Medulla oblongata (tissue), 1 donor: ENCODE measurements around the gene PLCG1.

Experiments
- DNase-seq: peaks from one replicate; pipeline ENCODE4 v3.0.0-alpha.2; 2015; ENCODE audit errors: extremely low spot score

The PLCG1 gene

DNA sequence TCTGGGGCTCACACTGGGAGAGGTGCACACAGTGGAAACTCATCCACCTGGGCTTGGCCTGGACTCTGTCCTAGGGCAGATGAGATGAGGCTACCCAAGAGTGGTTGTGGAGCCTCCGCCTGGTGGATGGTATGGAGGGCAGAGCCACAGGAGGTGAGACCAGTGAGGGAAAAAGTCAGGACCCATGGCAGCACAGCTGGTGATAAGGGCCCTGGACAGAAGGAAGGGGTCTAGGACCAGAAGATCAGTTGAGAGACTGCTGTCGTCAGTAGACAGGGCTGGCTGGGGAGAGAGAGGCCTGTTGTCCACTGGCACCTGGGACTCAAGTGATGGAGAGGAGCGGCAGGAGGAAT, 29.8 kb downstream of the PLCG1 start:
- DNase-seq = no peak

DNA sequence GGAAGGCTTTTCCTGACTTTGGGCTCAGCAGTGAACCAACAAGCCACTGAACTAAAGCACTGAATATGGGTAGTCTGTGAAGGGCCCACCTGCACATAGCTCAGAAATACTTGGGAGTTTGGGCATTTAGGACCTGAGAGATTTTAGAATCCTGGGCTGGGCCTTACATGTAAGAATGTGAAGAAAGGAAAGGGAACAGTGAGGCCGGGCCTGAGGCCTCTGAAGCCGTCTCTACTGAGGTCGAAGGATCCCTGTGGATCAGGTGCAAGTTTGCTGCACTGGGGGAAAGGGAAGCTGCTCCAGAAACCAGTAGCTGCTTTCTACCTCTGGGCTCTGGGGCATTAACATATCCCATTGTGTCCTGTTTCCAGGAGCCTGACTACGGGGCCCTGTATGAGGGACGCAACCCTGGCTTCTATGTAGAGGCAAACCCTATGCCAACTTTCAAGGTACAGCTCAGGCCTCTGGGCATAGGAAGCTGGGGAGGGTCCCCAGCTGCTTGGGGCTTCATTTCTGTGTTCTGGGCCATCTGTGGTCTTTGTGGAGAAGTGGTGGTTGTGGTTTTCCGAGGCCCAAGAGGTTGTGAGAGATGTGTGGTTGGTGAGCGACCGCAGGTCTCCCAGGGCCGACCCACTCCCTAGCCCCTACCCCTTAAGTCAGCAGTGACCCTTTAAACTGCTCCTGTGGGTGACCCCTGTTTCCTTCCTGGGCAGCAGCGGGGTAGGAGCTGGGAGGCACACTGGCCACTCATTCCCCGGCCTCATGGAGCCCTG, 30.3 kb downstream of the PLCG1 start:
- no peak for DNase-seq

DNA sequence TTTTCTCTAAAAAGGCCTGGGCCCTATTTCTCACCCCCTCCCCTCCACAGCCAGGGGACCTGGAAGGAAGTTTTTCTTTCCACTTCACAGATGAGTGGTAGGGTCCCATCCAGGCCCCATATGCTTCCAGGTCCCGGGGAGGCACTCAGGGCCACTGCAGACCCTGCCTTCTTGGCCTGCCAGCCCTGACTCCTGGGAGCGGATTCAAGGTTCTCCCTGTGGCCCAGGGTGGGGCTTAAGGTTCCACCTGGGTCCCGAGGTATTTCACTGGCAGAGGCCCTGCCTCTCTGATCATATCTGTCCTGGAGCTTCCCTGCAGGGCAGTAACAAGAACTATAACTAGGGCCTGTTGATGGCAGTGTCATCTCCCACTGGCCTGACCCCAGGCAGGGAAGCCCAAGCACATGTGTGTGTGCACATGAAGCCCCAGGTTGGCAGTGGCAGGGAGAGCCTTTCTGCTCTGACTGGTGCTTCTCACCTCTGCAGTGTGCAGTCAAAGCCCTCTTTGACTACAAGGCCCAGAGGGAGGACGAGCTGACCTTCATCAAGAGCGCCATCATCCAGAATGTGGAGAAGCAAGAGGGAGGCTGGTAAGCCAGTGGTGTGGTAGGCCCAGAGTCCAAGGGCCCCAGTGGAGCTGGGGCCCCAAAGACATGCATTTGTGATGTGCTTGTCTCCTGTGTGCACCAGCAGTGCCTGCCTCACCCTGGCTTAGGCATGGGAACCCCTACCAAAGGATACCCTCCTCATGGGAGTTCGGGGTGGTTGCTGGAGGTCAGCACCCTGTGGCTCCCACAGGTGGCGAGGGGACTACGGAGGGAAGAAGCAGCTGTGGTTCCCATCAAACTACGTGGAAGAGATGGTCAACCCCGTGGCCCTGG, 31.2 kb downstream of the PLCG1 start:
- DNase-seq = no peak

DNA sequence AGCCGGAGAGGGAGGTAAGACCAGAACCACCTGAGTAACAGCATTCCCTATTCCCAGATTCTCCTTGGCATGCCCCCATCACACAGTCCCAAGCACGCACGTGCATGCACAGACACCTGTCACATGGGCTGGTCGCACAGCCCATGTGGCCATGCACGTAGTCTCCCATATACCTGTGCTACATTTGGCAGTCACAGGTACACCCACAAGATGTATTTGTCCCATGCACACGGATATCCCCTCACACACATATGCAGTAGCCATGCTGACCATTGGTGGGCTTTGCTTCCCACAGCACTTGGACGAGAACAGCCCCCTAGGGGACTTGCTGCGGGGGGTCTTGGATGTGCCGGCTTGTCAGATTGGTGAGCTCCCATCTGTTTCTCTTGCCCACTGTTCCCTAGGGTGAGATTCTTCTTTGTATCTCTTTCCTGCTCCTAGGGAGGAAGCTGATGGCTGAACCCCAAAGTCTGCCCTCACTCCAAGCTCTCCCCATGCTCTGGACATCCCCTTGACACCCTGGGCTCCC, 31.9 kb downstream of the PLCG1 start:
- no peak for DNase-seq

DNA sequence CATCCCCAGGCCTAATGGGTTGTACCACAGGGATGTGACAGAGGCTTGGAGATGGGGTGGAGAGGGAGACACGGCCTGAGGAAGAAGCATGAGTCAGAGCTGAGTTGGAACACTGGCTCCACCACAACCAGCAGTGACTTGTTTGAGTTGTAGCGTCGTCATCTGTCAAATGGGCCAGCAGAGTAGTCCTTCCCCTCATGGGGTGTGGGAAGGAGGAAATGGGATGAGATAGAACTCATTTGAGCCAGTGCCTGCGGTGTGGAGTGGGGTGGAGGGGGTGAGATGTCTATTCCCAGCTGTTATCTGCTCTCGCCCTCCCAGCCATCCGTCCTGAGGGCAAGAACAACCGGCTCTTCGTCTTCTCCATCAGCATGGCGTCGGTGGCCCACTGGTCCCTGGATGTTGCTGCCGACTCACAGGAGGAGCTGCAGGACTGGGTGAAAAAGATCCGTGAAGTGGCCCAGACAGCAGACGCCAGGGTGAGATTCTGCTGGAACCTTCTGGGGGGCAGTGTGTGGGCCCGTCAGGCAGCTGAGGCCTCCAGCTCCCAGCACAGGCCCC, 32.5 kb downstream of the PLCG1 start:
- DNase-seq = no peak

DNA sequence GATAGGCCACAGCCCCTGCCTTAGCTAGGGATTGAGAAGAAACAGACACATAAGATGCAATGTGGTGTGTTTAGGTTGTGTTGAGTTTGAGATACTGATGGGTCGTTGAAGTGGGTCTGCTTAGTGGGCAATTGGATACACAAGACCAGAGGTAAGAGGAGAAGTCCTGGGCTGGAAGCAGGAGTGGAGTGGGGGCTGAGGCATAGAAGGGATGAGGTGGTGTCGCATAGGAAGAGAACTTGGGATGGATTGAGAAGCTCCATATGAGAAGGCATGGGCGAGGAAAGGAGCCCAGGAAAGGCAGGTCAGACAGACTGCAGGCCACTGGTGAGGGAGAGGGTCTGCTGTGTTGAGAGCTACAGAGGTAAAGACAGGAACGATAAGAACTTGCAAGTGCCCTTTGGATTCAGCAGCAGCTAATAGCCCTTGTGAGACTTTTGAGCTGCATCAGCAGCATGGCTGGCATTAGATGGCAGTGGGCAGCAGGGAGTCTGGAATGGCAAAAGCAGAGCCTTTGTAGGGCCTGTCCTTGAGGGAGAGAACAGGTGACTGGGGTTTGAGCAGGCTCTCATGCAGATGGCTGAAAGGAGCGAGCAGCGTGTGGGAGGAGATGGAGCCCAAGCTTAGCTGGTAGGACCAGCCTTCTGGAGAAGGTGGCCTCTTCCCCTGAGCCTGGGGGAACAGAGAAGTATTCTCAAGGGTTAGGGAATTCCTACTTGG, 33.2 kb downstream of the PLCG1 start:
- DNase-seq = no peak

DNA sequence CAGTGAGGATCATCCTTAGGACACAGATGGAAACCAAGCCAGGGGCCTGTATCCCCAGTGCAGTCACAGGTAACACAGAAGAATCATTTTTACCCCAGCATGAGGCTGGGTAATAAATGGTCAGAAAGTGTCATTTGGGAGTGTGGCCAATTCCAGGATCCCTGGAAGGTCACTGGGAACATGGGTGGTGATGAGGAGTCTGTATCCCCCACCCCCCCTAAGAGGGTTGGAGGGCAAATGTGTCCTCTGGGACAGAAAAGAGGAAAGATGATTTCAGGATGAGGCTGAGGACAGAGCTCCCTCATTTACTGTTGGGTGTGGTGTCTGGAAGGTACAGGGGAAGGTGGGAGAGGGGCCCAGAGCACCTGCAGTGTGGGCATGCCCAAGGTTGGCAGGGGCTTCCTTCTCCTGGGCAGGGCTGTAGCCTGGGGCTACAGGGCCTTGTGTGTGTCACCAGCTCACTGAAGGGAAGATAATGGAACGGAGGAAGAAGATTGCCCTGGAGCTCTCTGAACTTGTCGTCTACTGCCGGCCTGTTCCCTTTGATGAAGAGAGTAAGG, 34.5 kb downstream of the PLCG1 start:
- DNase-seq = no peak

DNA sequence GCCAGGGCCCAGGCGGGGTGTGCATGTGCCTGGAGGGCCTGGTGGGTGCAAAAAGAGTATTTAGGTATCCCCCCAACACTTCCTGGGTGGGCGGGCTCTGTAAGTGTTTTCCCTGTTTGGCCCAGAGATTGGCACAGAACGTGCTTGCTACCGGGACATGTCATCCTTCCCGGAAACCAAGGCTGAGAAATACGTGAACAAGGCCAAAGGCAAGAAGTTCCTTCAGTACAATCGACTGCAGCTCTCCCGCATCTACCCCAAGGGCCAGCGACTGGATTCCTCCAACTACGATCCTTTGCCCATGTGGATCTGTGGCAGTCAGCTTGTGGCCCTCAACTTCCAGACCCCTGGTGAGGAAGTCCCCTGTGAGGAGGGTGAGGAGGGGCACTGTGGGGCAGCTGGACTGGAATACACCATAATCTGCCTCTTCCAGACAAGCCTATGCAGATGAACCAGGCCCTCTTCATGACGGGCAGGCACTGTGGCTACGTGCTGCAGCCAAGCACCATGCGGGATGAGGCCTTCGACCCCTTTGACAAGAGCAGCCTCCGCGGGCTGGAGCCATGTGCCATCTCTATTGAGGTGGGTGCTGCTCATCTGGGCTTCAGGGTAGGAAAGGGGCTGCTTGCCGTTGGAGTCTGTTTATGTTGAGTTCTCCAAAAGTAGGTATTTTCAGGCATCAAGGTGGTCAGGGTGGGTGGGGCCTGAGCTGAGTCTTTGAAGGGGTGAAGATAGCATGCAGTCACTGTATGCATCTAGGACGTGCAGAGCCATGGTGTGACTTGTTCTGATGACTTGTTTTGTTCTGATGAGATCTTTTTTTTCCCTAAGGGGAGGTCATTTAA, 35.2 kb downstream of the PLCG1 start:
- no peak for DNase-seq

DNA sequence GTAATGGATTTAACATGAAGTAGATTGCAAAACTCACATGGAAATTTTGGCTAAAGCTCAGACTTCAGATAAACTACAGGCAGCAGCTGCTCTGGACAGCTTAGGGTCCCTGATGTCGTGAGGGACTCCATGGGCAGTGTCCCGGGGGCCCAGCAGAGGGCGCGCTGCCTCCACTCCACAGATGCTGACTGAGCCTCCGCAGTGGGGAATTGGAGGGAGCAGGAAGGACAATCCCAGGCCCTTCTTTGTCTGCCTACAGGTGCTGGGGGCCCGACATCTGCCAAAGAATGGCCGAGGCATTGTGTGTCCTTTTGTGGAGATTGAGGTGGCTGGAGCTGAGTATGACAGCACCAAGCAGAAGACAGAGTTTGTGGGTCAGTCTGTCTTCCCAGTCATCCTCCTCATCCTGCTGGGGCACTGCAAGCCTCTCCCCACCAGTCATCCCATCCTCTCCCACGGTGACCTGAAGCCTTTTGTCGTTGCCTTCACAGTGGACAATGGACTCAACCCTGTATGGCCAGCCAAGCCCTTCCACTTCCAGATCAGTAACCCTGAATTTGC, 35.9 kb downstream of the PLCG1 start:
- DNase-seq = peak; percentile 93

DNA sequence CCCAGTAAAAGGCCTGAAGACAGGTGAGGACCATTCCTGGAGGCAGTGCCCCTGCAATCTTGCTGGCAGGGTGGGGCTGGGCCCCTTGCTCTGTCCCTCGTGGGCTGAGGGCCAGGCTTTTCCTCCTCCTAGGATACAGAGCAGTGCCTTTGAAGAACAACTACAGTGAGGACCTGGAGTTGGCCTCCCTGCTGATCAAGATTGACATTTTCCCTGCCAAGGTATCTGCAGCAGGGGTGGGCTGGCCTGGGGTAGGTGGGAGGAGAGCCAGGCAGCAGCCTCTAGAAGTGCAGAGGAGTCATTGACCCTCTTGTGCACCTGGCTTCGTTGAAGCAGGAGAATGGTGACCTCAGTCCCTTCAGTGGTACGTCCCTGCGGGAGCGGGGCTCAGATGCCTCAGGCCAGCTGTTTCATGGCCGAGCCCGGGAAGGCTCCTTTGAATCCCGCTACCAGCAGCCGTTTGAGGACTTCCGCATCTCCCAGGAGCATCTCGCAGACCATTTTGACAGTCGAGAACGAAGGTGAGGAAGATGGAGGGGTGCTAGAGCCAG, 36.5 kb downstream of the PLCG1 start:
- DNase-seq = no peak

DNA sequence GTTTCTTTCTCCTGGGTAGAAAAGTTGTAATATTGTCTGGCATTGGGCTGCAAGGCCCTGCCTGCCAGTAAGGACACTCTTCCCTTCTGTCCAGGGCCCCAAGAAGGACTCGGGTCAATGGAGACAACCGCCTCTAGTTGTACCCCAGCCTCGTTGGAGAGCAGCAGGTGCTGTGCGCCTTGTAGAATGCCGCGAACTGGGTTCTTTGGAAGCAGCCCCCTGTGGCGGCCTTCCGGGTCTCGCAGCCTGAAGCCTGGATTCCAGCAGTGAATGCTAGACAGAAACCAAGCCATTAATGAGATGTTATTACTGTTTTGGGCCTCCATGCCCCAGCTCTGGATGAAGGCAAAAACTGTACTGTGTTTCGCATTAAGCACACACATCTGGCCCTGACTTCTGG, 37.0 kb downstream of the PLCG1 start:
- no peak for DNase-seq

DNA sequence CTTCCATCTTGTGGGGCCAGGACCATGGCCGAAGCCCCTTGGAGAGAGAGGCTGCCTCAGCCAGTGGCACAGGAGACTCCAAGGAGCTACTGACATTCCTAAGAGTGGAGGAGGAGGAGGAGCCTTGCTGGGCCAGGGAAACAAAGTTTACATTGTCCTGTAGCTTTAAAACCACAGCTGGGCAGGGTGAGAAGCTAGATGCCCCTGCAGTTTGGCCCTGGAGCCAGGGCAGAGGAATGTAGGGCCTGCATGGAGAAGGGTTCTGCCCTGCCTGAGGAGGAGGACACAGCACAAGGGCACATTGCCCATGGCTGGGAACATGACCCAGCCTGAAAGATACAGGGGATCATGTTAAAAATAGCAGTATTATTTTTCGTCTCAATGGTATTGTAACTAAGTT, 37.4 kb downstream of the PLCG1 start:
- DNase-seq = no peak

DNA sequence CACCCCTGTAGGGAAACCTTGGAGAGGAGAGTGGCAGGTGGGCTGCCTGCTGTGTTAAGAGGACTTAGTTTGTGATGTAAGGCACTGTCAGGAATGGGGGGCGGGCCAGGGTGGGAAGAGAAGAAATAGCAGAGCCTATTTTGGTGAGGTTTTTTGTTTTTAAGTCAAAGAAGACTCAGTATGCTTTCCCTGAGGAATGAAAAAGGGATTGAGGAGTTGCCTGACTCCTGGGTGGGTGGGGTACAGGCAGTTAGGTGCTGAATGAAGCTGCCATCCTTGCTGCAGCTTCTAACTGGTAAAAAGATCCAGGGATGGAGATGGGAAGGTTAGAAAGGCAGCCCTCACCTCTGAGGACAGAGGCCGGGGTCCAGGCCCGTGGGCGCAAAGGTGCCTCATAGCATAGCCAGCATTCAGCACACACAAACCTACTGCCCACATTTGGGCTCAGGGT, 37.9 kb downstream of the PLCG1 start:
- DNase-seq = no peak

DNA sequence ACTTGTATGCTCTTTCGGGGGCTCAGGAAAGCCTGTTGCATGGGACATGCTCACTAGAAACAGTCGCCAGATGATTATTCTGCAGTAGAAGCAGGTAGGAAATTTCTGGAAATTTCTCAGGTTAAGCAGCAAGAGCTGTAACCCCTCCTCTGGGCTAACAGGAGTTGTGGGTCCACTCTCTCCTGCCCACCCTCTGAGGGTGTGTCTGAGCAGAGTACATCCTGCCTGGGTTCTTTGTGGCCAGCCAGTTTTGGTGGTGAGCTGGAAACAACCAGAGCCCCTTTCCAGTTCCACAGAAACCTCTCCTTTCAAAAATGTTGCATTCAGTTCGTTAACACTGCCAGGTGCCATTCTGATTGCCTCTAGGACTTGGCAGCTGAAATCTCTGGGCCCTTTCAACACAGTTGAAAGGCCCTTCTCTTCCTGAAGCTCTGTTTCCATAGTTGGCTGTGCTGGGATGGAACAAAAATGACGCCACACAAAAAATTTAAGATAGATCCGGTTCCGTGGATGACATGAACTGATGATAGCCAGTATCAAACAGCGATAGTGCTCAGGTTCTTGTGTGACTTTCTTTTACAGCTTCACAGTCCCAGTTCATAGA, 38.5 kb downstream of the PLCG1 start:
- DNase-seq = peak; percentile 59

DNA sequence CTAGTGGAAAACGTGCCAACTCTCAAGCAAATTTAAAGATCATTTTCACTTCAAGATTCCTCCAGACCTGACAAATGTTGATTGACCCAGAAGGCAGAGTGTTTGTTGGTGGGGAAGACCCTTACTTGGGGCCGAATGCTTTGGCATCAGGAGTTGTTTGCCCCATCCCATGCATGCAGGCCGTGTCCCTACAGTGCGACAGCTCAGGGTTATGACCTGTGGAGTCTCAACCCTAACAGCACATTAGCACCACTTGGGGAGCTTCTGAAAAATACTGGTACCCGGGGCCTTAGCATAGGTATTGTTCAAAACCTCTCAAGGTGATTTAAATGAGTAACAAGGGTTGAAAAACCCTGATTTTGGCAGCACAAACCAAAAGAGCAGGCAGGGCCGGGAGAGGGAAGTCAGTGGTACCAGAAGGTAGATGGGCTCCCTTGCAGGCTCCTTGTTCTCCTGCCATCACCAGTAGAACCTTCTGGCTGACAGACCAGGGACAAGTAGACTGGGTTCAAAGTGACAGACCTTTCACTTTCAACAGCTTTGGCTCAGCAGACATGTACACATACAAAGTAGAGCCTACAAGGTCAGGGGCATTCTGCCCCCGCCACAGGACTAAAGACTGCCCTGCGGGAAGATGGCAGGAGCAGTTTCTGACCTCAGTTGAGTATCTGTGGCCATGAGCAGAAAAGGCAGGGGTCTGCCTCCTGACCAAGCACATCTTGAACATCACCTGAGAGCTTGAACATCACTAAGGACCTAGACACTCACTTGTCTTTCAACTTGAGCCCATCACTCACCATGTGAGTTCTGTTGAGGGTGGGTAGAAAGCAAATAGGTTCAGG, 39.6 kb downstream of the PLCG1 start:
- no peak for DNase-seq

DNA sequence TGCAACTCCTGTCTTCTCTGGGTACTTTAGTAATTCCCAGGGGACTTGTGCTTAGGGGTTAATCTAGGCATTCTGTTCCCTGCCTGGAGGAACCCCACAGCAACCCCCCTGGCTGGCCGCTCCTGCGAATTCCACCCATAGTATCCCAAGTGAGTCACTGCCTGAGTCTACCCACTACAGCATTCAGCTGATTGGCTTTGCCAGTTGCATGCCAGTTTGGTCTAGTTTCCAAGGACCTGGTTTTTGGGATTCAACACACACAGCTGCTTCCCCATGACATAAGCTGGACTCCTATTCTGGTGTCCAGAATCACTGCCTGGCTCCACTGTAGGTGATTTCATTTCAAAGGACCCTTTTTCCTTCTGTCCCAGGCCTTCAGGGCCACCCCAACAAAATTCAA, 40.3 kb downstream of the PLCG1 start:
- peak; percentile 83 for DNase-seq

DNA sequence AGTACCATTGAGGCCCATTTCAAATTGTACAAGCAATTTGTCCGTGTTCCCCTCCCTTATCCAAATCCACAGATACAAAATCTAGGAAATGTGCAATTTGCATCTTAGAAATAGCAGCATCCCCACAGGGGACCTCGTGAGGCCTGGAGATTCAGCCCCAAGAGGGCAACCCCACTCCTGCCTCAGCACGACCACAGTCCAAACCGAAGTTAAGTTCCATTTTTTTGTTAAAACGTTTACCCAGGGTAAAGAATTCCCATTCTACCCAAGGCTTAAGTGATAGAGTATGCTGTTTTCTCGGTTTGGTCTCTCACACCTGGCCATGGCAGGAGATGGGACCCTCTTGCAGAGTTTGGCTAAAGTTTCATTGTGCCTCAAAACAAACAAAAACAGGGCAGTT, 41.2 kb downstream of the PLCG1 start:
- DNase-seq = no peak

DNA sequence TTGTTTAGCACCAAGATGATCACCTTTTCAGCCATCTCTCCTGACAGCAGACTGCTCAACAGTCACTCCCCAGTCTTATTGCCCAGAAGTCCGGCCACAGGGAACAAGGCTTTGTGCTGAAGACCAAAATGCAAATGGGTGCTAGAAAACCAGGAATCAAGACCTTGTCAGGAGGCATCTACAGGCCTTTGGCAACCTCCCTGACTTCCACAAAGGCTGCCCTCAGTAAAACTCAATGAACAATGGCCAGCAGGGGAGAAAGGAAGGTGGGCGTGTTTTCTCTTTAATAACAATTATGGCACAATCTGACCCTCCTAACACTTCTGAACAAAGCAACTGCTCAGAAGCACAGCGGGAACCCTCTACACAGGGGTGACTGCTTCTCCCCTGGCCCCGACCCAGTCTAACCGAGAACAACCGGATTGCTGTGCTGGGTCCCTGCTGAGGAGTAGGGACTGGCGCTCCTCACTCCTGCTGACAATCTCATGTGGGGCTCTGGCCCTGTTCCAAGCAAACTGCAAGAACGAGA, 41.6 kb downstream of the PLCG1 start:
- peak; percentile 77 for DNase-seq
